Mesendoderm (in vitro differentiated cells): ENCODE measurements around the gene KLF14.

Experiments used
- DNase-seq: peaks from one replicate; pipeline ENCODE4 v3.0.0; 2013
- H2AK5ac ChIP-seq: 2 replicates; pipeline ENCODE4 v1.6.1; 2013; ENCODE audit warnings: low read length, inconsistent platforms
- H2BK120ac ChIP-seq: 2 replicates; pipeline ENCODE4 v1.6.1; 2013; ENCODE audit warnings: low read depth, mild to moderate bottlenecking, low read length, moderate library complexity, mixed read lengths
- H2BK15ac ChIP-seq: replicated peaks from 2 replicates; pipeline ENCODE4 v1.6.1; 2013; ENCODE audit warnings: low read depth, mild to moderate bottlenecking, moderate library complexity
- H2BK5ac ChIP-seq: 2 replicates; pipeline ENCODE4 v1.6.1; 2013; ENCODE audit warnings: low read length, inconsistent platforms
- H3K18ac ChIP-seq: 2 replicates; pipeline ENCODE4 v1.6.1; 2013; ENCODE audit warnings: mild to moderate bottlenecking, low read length, mixed read lengths
- H3K23ac ChIP-seq: one replicate; pipeline ENCODE4 v1.6.1; 2013; ENCODE audit warnings: low read length
- H3K27ac ChIP-seq: 2 replicates; pipeline ENCODE4 v1.5.1; 2013; ENCODE audit warnings: low read depth, mild to moderate bottlenecking, inconsistent platforms, low read length, moderate library complexity
- H3K27me3 ChIP-seq: 2 replicates; pipeline ENCODE4 v1.6.1; 2013; ENCODE audit warnings: low read length, control low read depth, mild to moderate bottlenecking, inconsistent platforms; ENCODE audit not compliant: insufficient read depth, poor library complexity
- H3K36me3 ChIP-seq: 2 replicates; pipeline ENCODE4 v1.6.1; 2013; ENCODE audit warnings: low read length, inconsistent platforms; ENCODE audit not compliant: control insufficient read depth, insufficient read depth
- H3K4ac ChIP-seq: one replicate; pipeline ENCODE4 v1.6.1; 2013; ENCODE audit warnings: low read depth, mild to moderate bottlenecking, low read length, moderate library complexity
- H3K4me1 ChIP-seq: 2 replicates; pipeline ENCODE4 v1.6.1; 2013; ENCODE audit warnings: low read depth, low read length, inconsistent platforms; ENCODE audit not compliant: control insufficient read depth
- H3K4me2 ChIP-seq: 2 replicates; pipeline ENCODE4 v1.6.1; 2013; ENCODE audit warnings: low read length
- H3K4me3 ChIP-seq: 2 replicates; pipeline ENCODE4 v1.5.1; 2013; ENCODE audit warnings: mild to moderate bottlenecking, low read length
- H3K56ac ChIP-seq: one replicate; pipeline ENCODE4 v1.6.1; 2013; ENCODE audit warnings: low read length
- H3K79me1 ChIP-seq: 2 replicates; pipeline ENCODE4 v1.6.1; 2013; ENCODE audit warnings: low read length, inconsistent platforms
- H3K79me2 ChIP-seq: 2 replicates; pipeline ENCODE4 v1.6.1; 2013; ENCODE audit warnings: mild to moderate bottlenecking, low read length; ENCODE audit not compliant: control insufficient read depth, insufficient read depth
- H3K9ac ChIP-seq: 2 replicates; pipeline ENCODE4 v1.6.1; 2013; ENCODE audit warnings: low read length, inconsistent platforms
- H4K5ac ChIP-seq: one replicate; pipeline ENCODE4 v1.6.1; 2013; ENCODE audit warnings: low read length
- H4K8ac ChIP-seq: one replicate; pipeline ENCODE4 v1.6.1; 2013; ENCODE audit warnings: low read depth, mild to moderate bottlenecking, control low read depth, low read length, moderate library complexity
- WGBS: extraction: QIAGEN DNeasy Blood & Tissue Kit; methylation state at CpG from one replicate; pipeline ENCODE4 v1.1.7; 2013; ENCODE audit warnings: low lambda C conversion rate, missing lambda C conversion rate; ENCODE audit not compliant: insufficient coverage; ENCODE audit errors: extremely low coverage; 5-methylcytosine and 5-hydroxymethylcytosine counted together

KLF14 gene

DNA sequence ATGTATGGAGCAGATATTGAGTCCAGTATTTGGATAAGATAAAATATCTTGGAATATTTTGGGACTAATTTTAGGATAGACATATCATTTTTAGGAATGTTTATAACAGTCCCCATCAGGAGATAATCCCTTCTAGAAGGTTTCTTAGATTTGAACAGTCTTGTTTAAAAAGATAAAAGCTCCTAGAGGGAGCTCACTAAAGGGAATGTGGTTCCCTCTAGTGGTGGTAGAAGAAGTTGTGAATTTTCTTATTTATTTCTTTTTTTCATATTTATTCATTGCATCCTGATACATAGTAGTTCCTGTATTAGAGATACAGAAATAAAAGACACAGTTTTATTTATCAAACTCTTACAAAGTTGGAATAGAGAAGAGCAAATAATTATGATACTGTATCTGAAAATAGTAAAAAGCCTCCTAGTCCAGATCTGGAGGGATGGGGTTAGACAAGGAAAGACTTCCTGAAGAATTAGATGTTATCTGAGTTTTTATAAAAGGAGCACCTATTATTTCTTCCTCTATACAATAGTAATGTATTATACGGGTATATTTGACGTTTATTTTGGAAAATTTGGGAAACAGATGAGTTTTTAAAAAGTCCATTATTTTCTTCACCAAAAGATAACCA lies 24.5 kb upstream of the KLF14 start:
- WGBS, result no CpG with 5 or more reads among the region's 2 CpGs
- H3K27me3 ChIP-seq, result no peaks in the 10 kb centered on the region
- no peak overlapping the region for H3K9ac ChIP-seq
- H3K4ac ChIP-seq, result no peak overlapping the region
- no peak overlapping the region for H3K4me3 ChIP-seq
- H3K23ac ChIP-seq, result no peak overlapping the region
- H3K27ac ChIP-seq, result no peak overlapping the region
- H3K79me2 ChIP-seq, result no peaks in the 10 kb centered on the region
- no peak overlapping the region for H3K56ac ChIP-seq
- DNase-seq, result peak; percentile 43
- H3K79me1 ChIP-seq, result no peaks in the 10 kb centered on the region
- H2BK5ac ChIP-seq, result no peak overlapping the region
- H2BK15ac ChIP-seq, result no peak overlapping the region
- no peak overlapping the region for H4K5ac ChIP-seq
- H4K8ac ChIP-seq, result no peak overlapping the region
- H3K18ac ChIP-seq, result no peak overlapping the region
- H3K36me3 ChIP-seq, result no peaks in the 10 kb centered on the region
- no peak overlapping the region for H2BK120ac ChIP-seq
- H2AK5ac ChIP-seq, result no peak overlapping the region
- H3K4me2 ChIP-seq, result no peak overlapping the region
- no peaks in the 10 kb centered on the region for H3K4me1 ChIP-seq

GRCh38 chr7:130756316-130756715 lies 22.3 kb upstream of the KLF14 start:
- H3K18ac ChIP-seq, result no peak overlapping the region
- WGBS, result no CpG with 5 or more reads among the region's 2 CpGs
- H3K56ac ChIP-seq, result no peak overlapping the region
- no peak overlapping the region for H2BK15ac ChIP-seq
- no peak for DNase-seq
- no peak overlapping the region for H2BK5ac ChIP-seq
- no peak overlapping the region for H3K9ac ChIP-seq
- H4K8ac ChIP-seq, result no peak overlapping the region
- no peaks in the 10 kb centered on the region for H3K36me3 ChIP-seq
- H3K27me3 ChIP-seq, result no peaks in the 10 kb centered on the region
- no peak overlapping the region for H3K27ac ChIP-seq
- H3K4me1 ChIP-seq, result no peaks in the 10 kb centered on the region
- no peaks in the 10 kb centered on the region for H3K79me2 ChIP-seq
- H4K5ac ChIP-seq, result no peak overlapping the region
- H2AK5ac ChIP-seq, result no peak overlapping the region
- H3K4me3 ChIP-seq, result no peak overlapping the region
- no peak overlapping the region for H3K4ac ChIP-seq
- H3K79me1 ChIP-seq, result no peaks in the 10 kb centered on the region
- H3K23ac ChIP-seq, result no peak overlapping the region
- no peak overlapping the region for H3K4me2 ChIP-seq
- H2BK120ac ChIP-seq, result no peak overlapping the region

DNA sequence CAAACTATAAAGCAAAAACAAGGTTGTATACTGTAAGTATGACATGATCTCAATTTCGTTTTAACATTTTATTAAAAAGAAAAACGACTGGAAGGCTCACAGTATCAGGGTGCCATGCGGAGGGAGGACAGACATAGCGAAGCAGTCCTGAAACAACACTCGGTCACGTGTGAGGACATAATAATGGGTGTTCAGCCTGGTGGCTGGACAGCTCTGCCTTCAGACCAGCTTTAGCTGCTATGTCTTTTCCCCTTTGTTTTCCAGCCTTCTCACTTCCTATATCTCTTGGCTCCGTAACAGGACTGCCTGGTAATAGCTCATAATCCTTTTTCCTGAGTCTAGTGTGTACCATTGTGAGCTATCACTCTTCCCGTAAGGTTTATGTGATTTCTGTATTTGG lies 18.4 kb upstream of the KLF14 start:
- H3K18ac ChIP-seq, result no peak overlapping the region
- no peak overlapping the region for H3K27ac ChIP-seq
- no peak overlapping the region for H3K4ac ChIP-seq
- no peaks in the 10 kb centered on the region for H3K27me3 ChIP-seq
- H3K23ac ChIP-seq, result no peak overlapping the region
- no peaks in the 10 kb centered on the region for H3K79me1 ChIP-seq
- no CpG with 5 or more reads among the region's 8 CpGs for WGBS
- H2BK120ac ChIP-seq, result no peak overlapping the region
- no peak overlapping the region for H4K5ac ChIP-seq
- H3K4me2 ChIP-seq, result no peak overlapping the region
- no peaks in the 10 kb centered on the region for H3K79me2 ChIP-seq
- H3K9ac ChIP-seq, result no peak overlapping the region
- no peak overlapping the region for H3K56ac ChIP-seq
- no peaks in the 10 kb centered on the region for H3K4me1 ChIP-seq
- no peak for DNase-seq
- H2BK15ac ChIP-seq, result no peak overlapping the region
- H3K4me3 ChIP-seq, result no peak overlapping the region
- H4K8ac ChIP-seq, result no peak overlapping the region
- no peak overlapping the region for H2BK5ac ChIP-seq
- H3K36me3 ChIP-seq, result no peaks in the 10 kb centered on the region
- no peak overlapping the region for H2AK5ac ChIP-seq

DNA sequence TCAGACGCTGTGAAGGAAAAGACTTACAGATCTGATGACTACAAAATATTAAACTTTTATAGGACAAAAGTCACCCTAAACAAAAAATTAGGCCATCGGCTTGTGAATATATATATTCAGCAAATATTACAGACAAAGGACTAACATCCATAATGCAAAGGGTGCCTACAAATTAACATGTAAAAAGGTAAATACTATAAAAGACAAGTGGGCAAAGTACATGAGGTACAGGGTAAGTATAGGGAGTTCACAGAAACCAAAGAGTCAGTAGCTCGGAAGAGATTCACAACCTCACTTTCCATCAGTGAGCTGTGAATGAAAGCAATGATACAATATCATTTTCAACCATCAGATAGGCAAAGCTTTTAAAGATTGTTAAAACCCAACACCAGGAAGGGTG lies 16.7 kb upstream of the KLF14 start:
- Histone ChIP-seq H2AK5ac (no peak overlapping the region), H3K27ac (no peak overlapping the region), H3K79me1 (no peaks in the 10 kb centered on the region), H4K5ac (no peak overlapping the region), H3K4me3 (no peak overlapping the region), H2BK5ac (no peak overlapping the region), H3K27me3 (no peaks in the 10 kb centered on the region), H2BK15ac (no peak overlapping the region), H4K8ac (no peak overlapping the region), H3K79me2 (no peaks in the 10 kb centered on the region), H3K4me2 (no peak overlapping the region), H3K23ac (no peak overlapping the region), H3K18ac (no peak overlapping the region), H3K9ac (no peak overlapping the region), H2BK120ac (no peak overlapping the region), H3K56ac (no peak overlapping the region), H3K4ac (no peak overlapping the region), H3K4me1 (no peaks in the 10 kb centered on the region), H3K36me3 (no peaks in the 10 kb centered on the region)
- no peak for DNase-seq
- WGBS, result no CpG with 5 or more reads among the region's 3 CpGs

DNA sequence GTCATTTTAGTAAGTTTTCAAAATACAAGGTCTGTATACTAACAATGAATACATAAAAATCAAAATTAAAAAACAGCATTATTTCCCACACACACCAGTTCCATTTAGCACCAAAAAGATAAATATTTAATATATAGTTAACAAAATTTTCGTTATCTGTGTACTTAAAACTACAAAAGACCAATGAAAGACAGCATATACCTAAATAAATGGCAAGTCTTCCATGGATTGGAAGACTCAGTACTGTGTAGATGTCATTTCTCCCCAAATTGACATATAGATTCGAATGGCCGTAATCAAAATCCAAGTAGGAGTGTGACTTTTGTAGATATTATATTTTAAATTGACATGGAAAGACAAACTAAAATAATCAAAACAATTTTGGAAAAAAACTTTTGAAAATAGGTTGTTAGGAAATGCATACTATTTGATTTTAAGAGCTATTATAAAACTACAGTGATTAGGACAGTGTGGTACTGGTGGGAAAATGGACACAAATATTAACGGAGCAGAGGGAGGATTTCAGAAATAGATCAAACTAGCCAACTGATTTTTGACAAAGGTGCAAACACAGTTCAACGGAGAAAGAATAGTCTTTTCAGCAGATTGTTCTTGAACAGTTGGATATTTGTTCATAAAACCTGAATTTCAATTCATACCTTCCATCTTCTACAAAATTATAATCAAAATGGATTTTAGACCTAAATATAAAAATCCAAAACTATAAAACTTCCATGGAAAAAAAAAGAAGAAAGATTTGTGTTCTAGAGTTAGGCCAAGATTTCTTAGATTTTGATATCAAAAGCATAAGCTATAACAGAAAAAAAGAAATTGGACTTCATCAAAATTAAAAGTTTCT lies 14.8 kb upstream of the KLF14 start:
- WGBS, result no CpG with 5 or more reads among the region's 5 CpGs
- H3K56ac ChIP-seq, result no peak overlapping the region
- H3K18ac ChIP-seq, result no peak overlapping the region
- H4K8ac ChIP-seq, result no peak overlapping the region
- no peak for DNase-seq
- H3K27me3 ChIP-seq, result no peaks in the 10 kb centered on the region
- no peak overlapping the region for H2BK120ac ChIP-seq
- no peaks in the 10 kb centered on the region for H3K4me1 ChIP-seq
- no peak overlapping the region for H3K4me2 ChIP-seq
- no peak overlapping the region for H3K27ac ChIP-seq
- no peak overlapping the region for H3K9ac ChIP-seq
- H3K4me3 ChIP-seq, result no peak overlapping the region
- no peak overlapping the region for H3K4ac ChIP-seq
- no peak overlapping the region for H2BK15ac ChIP-seq
- no peak overlapping the region for H4K5ac ChIP-seq
- H2AK5ac ChIP-seq, result no peak overlapping the region
- H3K36me3 ChIP-seq, result no peaks in the 10 kb centered on the region
- H3K79me1 ChIP-seq, result no peaks in the 10 kb centered on the region
- no peak overlapping the region for H3K23ac ChIP-seq
- no peak overlapping the region for H2BK5ac ChIP-seq
- H3K79me2 ChIP-seq, result no peaks in the 10 kb centered on the region
